HG03520 (cell line): ENCODE data around the gene C6orf132.
"Not testable (repeated sequence)": the region's sequence is repeated elsewhere in the genome, so short reads cannot be mapped to it uniquely, and the experiment has no call there.

ENCODE experiments used
- ATAC-seq: cut with Tn5 transposase; IDR thresholded peaks from one replicate; pipeline ENCODE4 v1.9.1; 2021; ENCODE audit warnings: mild to moderate bottlenecking, moderate library complexity; ENCODE audit not compliant: unreplicated experiment

Gene C6orf132, protein sequence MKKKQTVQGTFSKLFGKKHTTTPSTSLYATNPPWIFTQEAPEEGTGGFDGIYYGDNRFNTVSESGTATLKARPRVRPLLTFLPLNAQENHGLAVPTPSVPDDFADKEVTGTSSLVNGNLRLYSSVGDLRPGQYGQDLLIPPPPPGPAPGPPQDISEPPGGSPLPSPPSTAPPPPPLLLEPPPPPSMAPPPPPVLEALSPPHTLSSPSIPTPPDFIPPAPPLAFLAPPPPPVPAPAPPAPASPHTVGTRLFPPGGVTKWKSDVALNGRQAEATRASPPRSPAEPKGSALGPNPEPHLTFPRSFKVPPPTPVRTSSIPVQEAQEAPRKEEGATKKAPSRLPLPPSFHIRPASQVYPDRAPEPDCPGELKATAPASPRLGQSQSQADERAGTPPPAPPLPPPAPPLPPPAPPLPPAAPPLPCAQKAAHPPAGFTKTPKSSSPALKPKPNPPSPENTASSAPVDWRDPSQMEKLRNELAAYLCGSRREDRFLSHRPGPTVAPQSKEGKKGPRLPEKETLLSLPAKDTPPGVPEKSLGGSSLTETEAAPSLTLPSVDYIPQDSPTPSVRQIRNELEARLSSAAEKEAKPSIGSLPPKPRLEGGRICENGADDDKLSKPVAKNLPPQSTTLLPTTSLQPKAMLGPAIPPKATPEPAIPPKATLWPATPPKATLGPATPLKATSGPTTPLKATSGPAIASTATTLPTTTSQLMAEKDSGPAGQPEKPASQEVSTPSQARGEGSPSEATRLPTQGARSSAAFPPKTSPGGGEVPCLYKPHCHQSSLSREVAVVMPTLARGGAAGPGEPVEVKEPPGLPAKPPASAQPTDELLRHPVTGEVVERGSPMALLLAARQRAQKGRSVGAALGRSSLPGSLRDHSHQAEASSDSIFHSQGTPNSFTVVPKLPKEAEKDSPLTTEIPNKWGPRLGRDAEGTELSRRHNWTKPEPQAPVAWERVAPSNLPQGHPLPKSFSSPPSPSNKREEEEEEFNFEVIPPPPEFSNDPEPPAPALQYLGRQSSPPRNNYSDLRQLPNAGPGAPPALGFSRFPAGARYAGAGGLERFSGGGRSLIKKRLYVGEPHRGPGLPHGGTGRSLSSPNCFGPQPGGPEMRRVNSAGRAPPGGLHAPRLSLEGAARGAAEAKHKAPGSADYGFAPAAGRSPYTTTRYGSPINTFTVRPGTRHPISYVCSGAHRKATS

DNA sequence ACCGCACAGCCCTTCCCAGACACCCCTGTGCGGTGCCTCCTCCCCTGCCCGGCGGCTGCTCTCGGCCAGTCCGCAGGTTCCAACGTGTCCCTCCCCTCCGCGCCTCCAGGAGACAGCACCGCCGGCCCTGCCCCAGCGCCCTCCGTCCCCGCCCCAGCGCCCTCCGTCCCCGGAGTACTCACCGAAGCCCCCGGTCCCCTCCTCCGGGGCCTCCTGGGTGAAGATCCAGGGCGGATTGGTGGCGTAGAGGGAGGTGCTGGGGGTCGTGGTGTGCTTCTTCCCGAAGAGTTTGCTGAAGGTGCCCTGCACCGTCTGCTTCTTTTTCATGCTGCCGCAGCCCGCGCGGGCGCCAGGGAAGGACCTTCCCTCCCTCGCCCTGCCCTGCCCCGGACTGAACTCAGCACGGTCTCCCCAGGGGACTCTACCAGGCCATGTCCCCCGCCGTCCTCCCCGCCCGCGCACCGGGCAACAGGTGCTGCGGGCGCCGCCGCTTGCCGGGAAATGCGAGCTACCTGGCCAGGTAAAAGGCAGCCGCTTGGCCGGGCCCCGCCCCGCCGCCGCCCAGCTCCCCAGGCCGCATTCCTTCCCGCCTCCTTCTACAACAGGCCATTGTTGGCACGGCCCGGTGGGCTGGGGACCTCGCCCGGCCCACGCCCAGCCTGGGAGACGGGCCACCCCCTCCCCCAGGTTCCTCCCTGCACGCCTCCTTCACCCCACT, at the start of gene C6orf132:
Gene C6orf132, minus strand, starts transcription at position 503 of the 718 bp plus-strand sequence. Its CDS starts 176 bp downstream, at position 327.
- no peak for ATAC-seq

- ATAC-seq: no peak
Measured at GRCh38 chr6:42190554-42191183, 48.2 kb upstream of the C6orf132 start.

- no peak for ATAC-seq
Measured at GRCh38 chr6:42188406-42188805, 46.0 kb upstream of the C6orf132 start.

GRCh38 chr6:42185597-42185996, 43.2 kb upstream of the C6orf132 start:
- ATAC-seq: no peak

DNA sequence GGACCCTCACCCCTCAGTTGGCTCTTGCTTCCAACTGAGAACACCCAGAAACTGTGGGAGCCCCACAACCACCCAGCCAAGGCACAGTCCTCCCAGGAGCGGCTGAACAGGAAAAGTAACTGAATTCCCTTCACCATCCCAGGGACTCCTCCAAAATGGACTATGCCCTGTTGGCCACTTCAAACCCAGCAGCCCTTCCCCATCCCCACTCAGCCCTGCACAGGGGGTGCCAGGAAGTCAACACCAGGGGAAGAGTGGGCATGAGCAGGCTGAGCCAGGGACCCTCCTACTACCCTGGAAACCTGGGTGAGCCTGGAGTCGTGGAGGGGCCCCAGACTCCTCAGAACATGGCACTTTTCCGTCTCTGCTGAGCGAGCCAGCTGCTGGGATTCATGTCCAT, 42.1 kb upstream of the C6orf132 start:
- no peak for ATAC-seq

DNA sequence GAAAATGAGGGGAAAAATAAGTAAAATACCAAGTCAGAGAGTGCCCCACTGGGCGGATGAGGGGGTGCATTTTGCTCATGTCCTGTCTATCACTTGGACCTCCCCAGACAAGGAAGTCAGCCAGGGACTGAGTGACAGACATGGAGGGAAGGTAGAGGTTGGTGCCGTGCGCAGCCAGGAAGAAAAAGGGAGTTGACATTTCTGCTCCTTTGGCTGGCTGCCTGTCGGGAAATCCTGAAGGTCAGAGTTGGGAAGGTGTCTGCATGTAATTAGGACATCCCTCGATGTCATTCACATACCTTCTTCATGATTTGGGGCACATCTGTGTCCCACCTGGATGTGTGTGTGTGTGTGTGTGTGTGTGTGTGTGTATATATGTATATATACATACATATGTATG, 39.7 kb upstream of the C6orf132 start:
- ATAC-seq: no peak

DNA sequence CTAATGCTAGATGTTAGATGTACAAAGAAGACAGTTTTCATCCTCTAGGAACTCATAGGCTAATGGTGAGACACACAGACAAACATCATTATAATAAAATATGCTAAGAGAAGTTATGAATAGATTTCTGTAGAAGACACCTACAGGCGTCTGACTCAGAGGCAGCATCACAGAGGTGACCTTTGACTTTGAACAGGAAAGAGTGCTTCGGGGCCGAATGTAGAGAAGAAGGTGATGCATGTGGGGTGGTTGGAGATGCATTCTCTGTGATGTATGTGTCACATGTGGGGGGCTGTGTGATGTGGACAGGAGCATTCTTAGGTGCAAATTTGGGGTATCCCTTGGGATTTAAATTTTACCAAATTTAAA, 37.5 kb upstream of the C6orf132 start:
- ATAC-seq: no peak

- no peak for ATAC-seq
Measured at GRCh38 chr6:42179261-42179944, 37.0 kb upstream of the C6orf132 start.

DNA sequence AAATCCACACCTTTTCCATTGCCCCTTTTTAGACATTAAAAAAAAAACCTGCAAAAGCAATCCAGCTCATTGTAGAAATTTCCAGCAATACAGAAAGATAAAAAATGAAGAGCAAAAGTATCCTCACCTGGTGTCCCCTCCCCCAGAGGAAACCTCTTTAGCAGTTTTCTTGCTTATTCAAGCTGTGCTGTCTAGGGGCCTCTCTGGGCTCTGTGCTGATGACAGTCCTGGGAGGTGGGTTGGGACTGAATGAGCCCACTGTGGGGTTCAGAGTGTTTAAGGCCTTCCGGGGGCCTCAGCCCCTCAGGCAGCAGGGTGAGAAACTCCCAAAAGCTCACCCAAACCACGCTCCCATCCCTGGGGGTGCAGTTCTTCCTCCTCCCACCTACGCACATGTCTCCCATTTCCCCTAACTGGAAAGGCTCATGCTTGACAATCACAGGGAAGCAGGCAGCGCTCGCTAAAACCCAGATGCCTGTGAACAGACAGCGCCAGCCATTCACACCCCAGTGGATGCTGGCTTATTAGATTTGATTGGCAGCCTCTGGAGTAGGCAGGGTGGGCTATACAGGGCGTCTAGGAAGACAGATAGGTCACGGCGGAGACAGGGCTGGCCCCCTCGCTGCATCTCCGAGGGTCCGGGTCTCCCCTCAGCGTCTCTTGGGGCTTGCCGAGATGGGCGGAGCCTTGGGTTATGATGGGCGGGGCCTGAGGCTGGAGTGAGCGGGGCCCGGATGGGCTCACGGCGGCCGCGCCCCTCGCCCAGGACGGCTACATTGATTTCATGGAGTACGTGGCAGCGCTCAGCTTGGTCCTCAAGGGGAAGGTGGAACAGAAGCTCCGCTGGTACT, 35.3 kb upstream of the C6orf132 start:
- ATAC-seq: no peak

- ATAC-seq: no peak
Measured at GRCh38 chr6:42176981-42177380, 34.6 kb upstream of the C6orf132 start.

DNA sequence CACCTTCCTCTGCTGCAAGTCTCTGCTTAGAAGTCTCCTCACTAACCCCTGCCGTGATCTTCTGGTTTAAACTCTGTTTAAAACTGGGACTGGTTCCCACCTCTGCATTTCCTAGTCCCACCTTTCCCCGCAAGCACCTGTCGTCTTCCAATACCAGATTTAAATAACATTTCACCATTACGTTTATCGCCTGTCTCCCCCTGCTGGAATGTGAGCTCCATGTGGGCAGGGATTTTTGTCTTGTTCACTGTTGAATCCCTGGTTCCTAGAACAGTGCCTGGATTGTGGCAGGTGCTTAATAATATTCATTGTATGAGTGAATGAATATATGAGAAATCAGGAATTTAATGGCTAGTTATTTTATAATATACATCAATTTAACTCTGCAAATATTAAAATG, 33.4 kb upstream of the C6orf132 start:
- no peak for ATAC-seq

GRCh38 chr6:42173101-42173500, 30.7 kb upstream of the C6orf132 start, which contains the start of gene GUCA1A:
Gene GUCA1A (plus strand): TSS chr6:42173364. CDS start chr6:42173614, 250 bp downstream.
- ATAC-seq: no peak

DNA sequence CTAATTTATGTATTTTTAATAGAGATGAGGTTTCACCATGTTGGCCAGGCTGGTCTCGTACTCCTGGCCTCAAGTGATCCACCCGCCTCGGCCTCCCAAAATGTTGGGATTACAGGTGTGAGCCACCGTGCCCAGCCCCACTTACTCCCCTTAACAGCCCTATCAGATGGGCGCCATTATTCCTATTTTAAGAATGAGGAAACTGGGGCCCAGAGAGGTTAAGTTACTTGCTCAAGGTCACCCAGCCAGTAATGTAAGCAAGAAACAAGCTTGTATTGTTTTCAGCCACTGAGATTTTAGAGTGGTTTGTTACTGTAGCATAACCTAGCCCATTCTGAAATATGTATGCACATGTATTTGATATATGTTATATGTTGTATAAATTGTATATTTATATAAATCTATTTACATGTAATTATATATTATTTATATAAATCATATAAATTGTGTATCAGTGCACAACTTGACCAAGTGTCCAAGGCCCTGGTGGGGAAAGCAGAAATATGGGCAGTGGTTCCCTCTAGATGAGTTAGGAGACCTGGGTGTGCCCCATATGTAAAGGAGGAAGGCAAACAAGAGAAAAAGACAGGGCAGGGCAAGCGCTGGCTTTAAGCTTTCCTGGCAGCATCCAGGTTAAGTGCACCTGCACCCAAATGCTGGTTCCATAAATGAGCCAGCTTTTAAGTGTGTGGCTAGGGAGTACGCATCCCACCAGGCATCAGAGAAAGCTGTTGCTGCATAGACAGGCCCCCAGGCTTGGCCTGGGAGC, 29.6 kb upstream of the C6orf132 start:
- no peak for ATAC-seq

DNA sequence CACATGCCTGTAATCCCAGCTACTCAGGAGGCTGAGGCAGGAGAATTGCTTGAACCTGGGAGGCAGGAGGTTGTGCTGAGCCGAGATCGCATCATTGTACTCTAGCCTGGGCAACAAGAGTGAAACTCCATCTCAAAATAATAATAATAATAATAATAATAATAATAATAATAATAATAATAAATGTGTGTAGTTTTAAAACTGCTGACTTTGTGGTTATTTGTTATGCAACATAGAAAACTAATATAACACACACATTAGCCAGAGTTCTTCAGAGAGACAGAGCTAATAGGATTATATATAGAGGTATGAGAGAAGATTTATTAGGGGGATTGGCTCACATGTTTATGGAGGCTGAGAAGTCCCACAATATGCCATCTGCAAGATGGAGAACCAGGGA, 27.4 kb upstream of the C6orf132 start:
- not testable (repeated sequence) for ATAC-seq

- no peak for ATAC-seq
Measured at GRCh38 chr6:42168650-42169049, 26.2 kb upstream of the C6orf132 start.

- no peak for ATAC-seq
Measured at GRCh38 chr6:42166444-42167141, 24.2 kb upstream of the C6orf132 start.

- no peak for ATAC-seq
Measured at GRCh38 chr6:42165016-42165415, 22.6 kb upstream of the C6orf132 start.
